ENCODE data around the gene VSTM4. TPM values are rescaled to one million over a fixed set of nuclear protein-coding genes. Genes with fewer than 3 reads are reported as not detected.

Gene VSTM4
- total RNA-seq, 6 experiments from 2014 or later = 0.05 to 0.24 (median 0.14) TPM; not detected in 1

DNA sequence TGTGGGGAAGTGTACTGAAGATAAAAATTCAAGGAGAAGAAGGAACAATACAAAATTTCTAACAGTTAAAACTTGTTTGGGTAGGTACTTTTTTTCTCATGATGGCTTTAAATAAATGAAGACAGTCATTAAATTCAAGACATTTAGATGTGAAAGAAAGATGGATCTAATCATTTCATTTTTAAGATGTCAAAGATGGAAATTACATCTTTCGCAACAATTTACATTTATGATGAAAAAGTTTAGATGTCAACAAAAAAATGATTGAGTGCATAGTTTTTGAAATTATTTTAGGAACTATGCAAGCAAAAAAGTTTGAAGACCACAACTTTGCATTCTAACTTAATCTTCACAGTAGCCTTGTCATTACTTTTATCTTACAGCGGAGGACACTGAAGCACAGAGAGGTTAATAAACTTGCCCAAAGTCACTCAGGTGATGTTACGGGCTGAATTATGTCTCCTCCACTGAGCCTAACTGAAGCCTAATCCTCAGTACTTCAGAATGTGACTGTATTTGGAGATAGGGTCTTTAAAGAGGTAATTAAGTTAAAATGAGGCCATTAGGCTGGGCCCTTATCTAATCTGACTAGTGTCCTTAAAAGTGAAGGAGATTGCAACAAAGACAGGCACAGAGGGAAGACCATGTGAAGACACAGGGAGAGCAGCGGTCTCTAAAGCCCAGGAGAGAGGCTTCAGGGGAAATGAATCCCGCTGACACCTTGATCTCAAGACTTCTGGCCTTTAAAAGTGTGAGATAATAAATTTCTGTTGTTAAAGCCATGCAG is 48.2 kb downstream of the VSTM4 start:
- peaks cover 7% of the 10 kb centered on the region for H3K9me3 Mint-ChIP-seq
- peaks cover 7% of the 10 kb centered on the region; the same call in 1 of the 2 replicates for H3K36me3 Mint-ChIP-seq (ENCODE audit: low read depth)
- no peaks in the 10 kb centered on the region for H3K4me1 Mint-ChIP-seq (ENCODE audit: low read depth)
- DNase-seq = no peak
- H3K27me3 Mint-ChIP-seq (ENCODE audit: insufficient read depth) = peaks cover 21% of the 10 kb centered on the region
- H3K4me3 Mint-ChIP-seq = no peak overlapping the region
- H3K27ac Mint-ChIP-seq = no peak overlapping the region
- TF ChIP-seq CTCF (IDR thresholded peaks at IDR 0.05) = no peak

- Mint-ChIP-seq H3K36me3 (ENCODE audit: low read depth) (peaks cover 7% of the 10 kb centered on the region; the same call in 1 of the 2 replicates), H3K9me3 (peaks cover 10% of the 10 kb centered on the region), H3K27me3 (ENCODE audit: insufficient read depth) (peaks cover 17% of the 10 kb centered on the region), H3K4me3 (no peak overlapping the region), H3K4me1 (ENCODE audit: low read depth) (no peaks in the 10 kb centered on the region), H3K27ac (no peak overlapping the region)
- no peak for TF ChIP-seq CTCF (IDR thresholded peaks at IDR 0.05)
- no peak for DNase-seq
These were observed 53.1 kb downstream of the VSTM4 start for GRCh38 chr10:49062229-49062628.

DNA sequence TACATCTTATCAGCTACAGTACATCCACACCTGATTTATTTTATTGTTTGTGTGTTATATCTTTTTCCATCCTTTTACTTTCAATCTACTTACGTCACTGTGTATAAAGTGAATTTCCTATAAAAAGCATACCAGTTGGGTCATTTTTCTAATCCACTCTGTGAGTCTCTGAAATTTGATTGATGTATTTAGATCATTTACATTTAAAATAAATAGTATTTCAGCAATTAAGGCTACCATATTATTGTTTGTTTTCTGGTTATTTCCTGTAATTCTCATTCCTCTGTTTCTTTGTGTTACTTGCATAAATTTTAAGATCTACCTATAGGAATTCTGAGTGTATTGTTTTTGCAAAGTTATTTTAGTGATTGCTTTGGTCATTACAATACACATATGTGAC is 53.7 kb downstream of the VSTM4 start:
- no peak for DNase-seq
- no peaks in the 10 kb centered on the region for H3K4me1 Mint-ChIP-seq (ENCODE audit: low read depth)
- peaks cover 10% of the 10 kb centered on the region for H3K9me3 Mint-ChIP-seq
- TF ChIP-seq CTCF (IDR thresholded peaks at IDR 0.05) = no peak
- peaks cover 7% of the 10 kb centered on the region; the same call in 1 of the 2 replicates for H3K36me3 Mint-ChIP-seq (ENCODE audit: low read depth)
- no peak overlapping the region for H3K4me3 Mint-ChIP-seq
- H3K27me3 Mint-ChIP-seq (ENCODE audit: insufficient read depth) = peaks cover 17% of the 10 kb centered on the region
- H3K27ac Mint-ChIP-seq = no peak overlapping the region

- DNase-seq = no peak
- Mint-ChIP-seq H3K27ac (no peak overlapping the region), H3K36me3 (ENCODE audit: low read depth) (peaks cover 7% of the 10 kb centered on the region; the same call in 1 of the 2 replicates), H3K4me3 (no peak overlapping the region), H3K4me1 (ENCODE audit: low read depth) (no peaks in the 10 kb centered on the region), H3K9me3 (peaks cover 10% of the 10 kb centered on the region), H3K27me3 (ENCODE audit: insufficient read depth) (peaks cover 18% of the 10 kb centered on the region)
- no peak for TF ChIP-seq CTCF (IDR thresholded peaks at IDR 0.05)
These were observed 56.7 kb downstream of the VSTM4 start for GRCh38 chr10:49058463-49059255.

DNA sequence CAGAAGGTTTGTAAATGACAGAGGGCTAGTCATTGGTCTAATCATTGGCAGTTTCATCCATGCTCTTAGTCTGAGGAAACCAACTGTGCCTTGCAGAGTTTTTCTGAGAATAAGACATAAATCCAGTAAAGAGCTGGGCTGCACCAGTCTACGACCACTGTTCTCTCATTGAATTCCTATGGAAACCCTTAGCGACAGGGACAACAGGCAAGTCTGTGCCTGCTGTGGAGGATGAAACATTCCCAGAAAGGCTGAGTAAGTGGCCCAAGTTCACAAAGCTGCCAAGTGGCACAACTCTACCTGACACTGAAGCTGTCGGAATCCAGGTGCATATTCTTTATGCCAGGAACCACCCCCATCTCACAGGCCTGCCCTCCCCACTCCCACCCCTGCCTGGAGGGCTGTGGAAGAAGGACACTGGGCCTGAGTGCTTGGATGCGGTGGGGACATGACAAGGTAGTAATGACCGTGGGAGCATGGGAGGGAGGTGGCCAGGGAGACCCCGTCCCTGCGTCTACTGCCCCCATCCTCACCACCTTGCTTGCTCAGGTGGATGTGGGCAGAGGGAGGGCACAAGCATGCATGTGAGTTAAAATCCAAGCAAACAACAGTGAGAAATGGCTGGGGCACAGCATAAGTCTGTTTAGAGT is 58.0 kb downstream of the VSTM4 start:
- H3K36me3 Mint-ChIP-seq (ENCODE audit: low read depth) = peaks cover 3% of the 10 kb centered on the region; the same call in 1 of the 2 replicates
- no peaks in the 10 kb centered on the region for H3K4me1 Mint-ChIP-seq (ENCODE audit: low read depth)
- peaks cover 23% of the 10 kb centered on the region for H3K27me3 Mint-ChIP-seq (ENCODE audit: insufficient read depth)
- no peak overlapping the region for H3K27ac Mint-ChIP-seq
- no peak overlapping the region for H3K4me3 Mint-ChIP-seq
- TF ChIP-seq CTCF (IDR thresholded peaks at IDR 0.05) = no peak
- DNase-seq = no peak
- H3K9me3 Mint-ChIP-seq = peaks cover 5% of the 10 kb centered on the region
